CD14-positive monocyte (primary cell): ENCODE results near the gene YWHAB. TPM values are rescaled to one million over a fixed set of nuclear protein-coding genes. Genes with fewer than 3 reads are reported as not detected.

ENCODE experiments used
- DNase-seq, 3 donors: peaks; one replicate each; pipeline ENCODE4 v3.0.0-alpha.2; 2011 to 2022
- H2AFZ ChIP-seq: 2 replicates; pipeline ENCODE4 v1.6.0; 2012; ENCODE audit warnings: mild to moderate bottlenecking, low read depth, low read length, inconsistent platforms; ENCODE audit not compliant: insufficient read depth, poor library complexity, severe bottlenecking
- H3K27ac ChIP-seq, 2 donors: 1 replicate in 1 of 2; 2 replicates in 1 of 2; pipeline ENCODE4 v1.5.1; 2012 to 2013; ENCODE audit warnings: low read length in 2 of 2, control low read depth in 1 of 2, inconsistent platforms in 1 of 2, low read depth in 1 of 2, mild to moderate bottlenecking in 1 of 2
- H3K27me3 ChIP-seq, 2 donors: one replicate each; pipeline versions ENCODE4 v1.6.0 to v1.6.1; 2011 to 2013; ENCODE audit warnings: low read length in 2 of 2; ENCODE audit not compliant: control insufficient read depth in 2 of 2, insufficient read depth in 2 of 2
- H3K36me3 ChIP-seq, 2 donors: replicated peaks in 1 of 2; 1 replicate in 1 of 2; 2 replicates in 1 of 2; pipeline versions ENCODE4 v1.5.1 to v1.6.1; 2012 to 2013; ENCODE audit warnings: low read length in 2 of 2, control low read depth in 1 of 2, inconsistent platforms in 1 of 2, mild to moderate bottlenecking in 1 of 2; ENCODE audit not compliant: insufficient read depth in 2 of 2, control insufficient read depth in 1 of 2
- H3K4me1 ChIP-seq, 2 donors: 1 replicate in 1 of 2; 2 replicates in 1 of 2; pipeline versions ENCODE4 v1.5.1 to v1.6.1; 2012 to 2013; ENCODE audit warnings: low read length in 2 of 2, control low read depth in 1 of 2, inconsistent platforms in 1 of 2, mild to moderate bottlenecking in 1 of 2, moderate library complexity in 1 of 2; ENCODE audit not compliant: insufficient read depth in 2 of 2, control insufficient read depth in 1 of 2
- H3K4me2 ChIP-seq: replicated peaks from 2 replicates; pipeline ENCODE3; 2012; ENCODE audit warnings: low read length, moderate library complexity, mild to moderate bottlenecking; ENCODE audit not compliant: poor library complexity, severe bottlenecking; ENCODE audit errors: extremely low read depth
- H3K4me3 ChIP-seq, 3 experiments: fragments of 200-600 bp in 1 of 3; sonication (generic) in 1 of 3; replicated peaks in 1 of 3; 1 replicate in 2 of 3; 2 replicates in 1 of 3; pipeline ENCODE4 v1.5.1; 2011 to 2013; ENCODE audit warnings: low read length in 3 of 3, mild to moderate bottlenecking in 3 of 3, control low read depth in 2 of 3, low read depth in 2 of 3, inconsistent platforms in 1 of 3, moderate library complexity in 1 of 3
- H3K79me2 ChIP-seq: 2 replicates; pipeline ENCODE4 v1.6.0; 2012; ENCODE audit warnings: mild to moderate bottlenecking, control low read depth, inconsistent platforms, low read length, moderate library complexity; ENCODE audit not compliant: insufficient read depth
- H3K9ac ChIP-seq: 2 replicates; pipeline ENCODE4 v1.6.0; 2017; ENCODE audit warnings: low read length, mild to moderate bottlenecking; ENCODE audit not compliant: insufficient read depth, poor library complexity, severe bottlenecking
- H3K9me3 ChIP-seq, 2 donors: replicated peaks in 1 of 2; 1 replicate in 1 of 2; 2 replicates in 1 of 2; pipeline versions ENCODE4 v1.5.1 to v1.6.1; 2012 to 2013; ENCODE audit warnings: low read length in 2 of 2, control low read depth in 1 of 2; ENCODE audit not compliant: control insufficient read depth in 1 of 2, insufficient read depth in 1 of 2
- H4K20me1 ChIP-seq: 2 replicates; pipeline ENCODE4 v1.6.0; 2012; ENCODE audit warnings: mild to moderate bottlenecking, low read length, control low read depth, moderate library complexity; ENCODE audit not compliant: insufficient read depth
- H3K27ac Mint-ChIP-seq, 7 donors: one replicate each; pipeline ENCODE4 v1.8.0; 2020; ENCODE audit warnings: mild to moderate bottlenecking in 7 of 7, mixed read lengths in 7 of 7, moderate library complexity in 6 of 7, inconsistent platforms in 2 of 7
- H3K27me3 Mint-ChIP-seq, 3 donors: one replicate each; pipeline ENCODE4 v1.8.0; 2021 to 2022; ENCODE audit warnings: low read depth in 3 of 3, mild to moderate bottlenecking in 3 of 3, mixed read lengths in 3 of 3, moderate library complexity in 3 of 3, inconsistent platforms in 1 of 3
- H3K36me3 Mint-ChIP-seq, 2 donors: one replicate each; pipeline ENCODE4 v1.8.0; 2020; ENCODE audit warnings: mixed read lengths in 2 of 2, inconsistent platforms in 1 of 2, mild to moderate bottlenecking in 1 of 2
- H3K4me1 Mint-ChIP-seq: one replicate; pipeline ENCODE4 v1.8.0; 2020; ENCODE audit warnings: mild to moderate bottlenecking, mixed read lengths
- H3K4me3 Mint-ChIP-seq, 2 donors: one replicate each; pipeline ENCODE4 v1.8.0; 2020; ENCODE audit warnings: mild to moderate bottlenecking in 2 of 2, mixed read lengths in 2 of 2, moderate library complexity in 1 of 2
- H3K9me3 Mint-ChIP-seq, 7 donors: one replicate each; pipeline ENCODE4 v1.8.0; 2020 to 2022; ENCODE audit warnings: mixed read lengths in 7 of 7, mild to moderate bottlenecking in 6 of 7, moderate library complexity in 6 of 7, inconsistent platforms in 2 of 7
- WGBS: methylation state at CpG from one replicate; pipeline ENCODE4 v1.1.5; 2013; ENCODE audit warnings: missing lambda C conversion rate; ENCODE audit not compliant: insufficient coverage; 5-methylcytosine and 5-hydroxymethylcytosine counted together
- intact Hi-C, 2 donors: fragments of 100-400 bp; cut with micrococcal nuclease; formaldehyde crosslinking; loops; one replicate each; pipeline versions ENCODE4 v1.15.0 to v1.15.1; 2023
- polyA plus RNA-seq, 3 donors: library from polyadenylated mRNA; depleted of rRNA in 1 of 3; unstranded in 2 of 3; stranded (reverse) in 1 of 3; fragments of 300-500 nt in 2 of 3; fragments of >200 nt in 1 of 3; fragmentation: Illumina TruSeq in 2 of 3; gene quantifications; 1 replicate in 2 of 3; 2 replicates in 1 of 3; pipeline ENCODE4 v1.2.3, GENCODE V29; 2012 to 2021
- TF ChIP-seq, protein P1 (sequence below): fragments of 200-600 bp; IDR thresholded peaks from one replicate; pipeline ENCODE4 v1.8.0; 2022; ENCODE audit warnings: antibody characterized with exemption, mild to moderate bottlenecking

YWHAB gene
- polyA plus RNA-seq, 3 donors, result 126 to 654 (median 504) TPM

DNA sequence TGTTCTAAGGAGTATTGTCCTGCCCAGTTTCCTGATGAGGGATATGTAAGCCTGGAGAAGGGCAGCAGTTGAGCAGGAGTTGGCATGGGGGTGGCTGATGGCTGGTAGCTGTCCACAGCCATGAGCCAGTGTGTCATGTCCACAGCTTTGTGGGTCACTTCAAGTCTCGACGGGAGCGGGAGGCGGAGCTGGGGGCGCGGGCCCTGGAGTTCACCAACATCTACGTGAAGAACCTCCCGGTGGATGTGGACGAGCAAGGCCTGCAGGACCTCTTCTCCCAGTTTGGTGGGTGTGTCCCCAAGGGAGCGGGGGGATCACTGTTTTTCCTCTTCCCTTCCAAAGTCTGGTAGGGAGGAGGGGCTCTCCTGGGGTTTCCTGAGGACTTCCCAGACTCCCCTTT lies 33.3 kb downstream of the YWHAB start:
- H3K27me3 ChIP-seq, result no peaks in the 10 kb centered on the region
- no peaks in the 10 kb centered on the region for H4K20me1 ChIP-seq
- Mint-ChIP-seq H3K36me3 (peaks cover 31 to 53% of the 10 kb centered on the region in 2 donors), H3K4me3 (no peak overlapping the region), H3K27me3 (peaks cover 0 to 4% (median 0%) of the 10 kb centered on the region in 3 donors), H3K27ac (peak overlapping the region in 1 of 7 donors; percentile 12), H3K4me1 (no peaks in the 10 kb centered on the region), H3K9me3 (no peaks in the 10 kb centered on the region)
- intact Hi-C loops, result no loop called here
- no peak overlapping the region for H2AFZ ChIP-seq
- H3K4me1 ChIP-seq, result no peaks in the 10 kb centered on the region
- peaks cover 8 to 21% of the 10 kb centered on the region in 2 donors for H3K36me3 ChIP-seq
- no peak overlapping the region for H3K9ac ChIP-seq
- TF ChIP-seq, protein P1, sequence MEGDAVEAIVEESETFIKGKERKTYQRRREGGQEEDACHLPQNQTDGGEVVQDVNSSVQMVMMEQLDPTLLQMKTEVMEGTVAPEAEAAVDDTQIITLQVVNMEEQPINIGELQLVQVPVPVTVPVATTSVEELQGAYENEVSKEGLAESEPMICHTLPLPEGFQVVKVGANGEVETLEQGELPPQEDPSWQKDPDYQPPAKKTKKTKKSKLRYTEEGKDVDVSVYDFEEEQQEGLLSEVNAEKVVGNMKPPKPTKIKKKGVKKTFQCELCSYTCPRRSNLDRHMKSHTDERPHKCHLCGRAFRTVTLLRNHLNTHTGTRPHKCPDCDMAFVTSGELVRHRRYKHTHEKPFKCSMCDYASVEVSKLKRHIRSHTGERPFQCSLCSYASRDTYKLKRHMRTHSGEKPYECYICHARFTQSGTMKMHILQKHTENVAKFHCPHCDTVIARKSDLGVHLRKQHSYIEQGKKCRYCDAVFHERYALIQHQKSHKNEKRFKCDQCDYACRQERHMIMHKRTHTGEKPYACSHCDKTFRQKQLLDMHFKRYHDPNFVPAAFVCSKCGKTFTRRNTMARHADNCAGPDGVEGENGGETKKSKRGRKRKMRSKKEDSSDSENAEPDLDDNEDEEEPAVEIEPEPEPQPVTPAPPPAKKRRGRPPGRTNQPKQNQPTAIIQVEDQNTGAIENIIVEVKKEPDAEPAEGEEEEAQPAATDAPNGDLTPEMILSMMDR, result no peak
- H3K4me3 ChIP-seq, result no peak overlapping the region
- H3K9me3 ChIP-seq, result no peaks in the 10 kb centered on the region
- no peak overlapping the region for H3K4me2 ChIP-seq
- H3K79me2 ChIP-seq, result no peaks in the 10 kb centered on the region
- no peak for DNase-seq
- 100% methylated on average over 8 of the region's 10 CpGs for WGBS
- no peak overlapping the region for H3K27ac ChIP-seq

DNA sequence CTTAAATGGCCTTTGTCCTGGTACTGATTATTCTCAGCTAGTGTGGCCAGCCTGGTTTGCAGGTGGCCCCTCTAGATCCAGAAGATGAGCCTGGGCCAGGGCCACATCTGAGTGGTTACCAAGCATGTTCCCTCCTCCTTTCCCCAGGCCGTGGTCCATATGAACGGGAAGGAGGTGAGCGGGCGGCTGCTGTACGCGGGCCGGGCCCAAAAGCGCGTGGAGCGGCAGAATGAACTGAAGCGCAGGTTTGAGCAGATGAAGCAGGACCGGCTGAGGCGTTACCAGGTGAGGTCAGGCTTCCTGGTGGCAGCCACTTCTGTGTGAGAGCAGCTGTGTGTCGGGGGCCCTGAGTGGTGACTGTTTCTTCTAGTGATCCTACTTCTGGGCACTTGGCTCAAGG lies 35.9 kb downstream of the YWHAB start:
- Mint-ChIP-seq H3K9me3 (no peaks in the 10 kb centered on the region), H3K27ac (peak overlapping the region in 1 of 7 donors; percentile 2), H3K36me3 (peaks cover 39 to 57% of the 10 kb centered on the region in 2 donors), H3K27me3 (peaks cover 0 to 4% (median 0%) of the 10 kb centered on the region in 3 donors), H3K4me1 (no peaks in the 10 kb centered on the region), H3K4me3 (no peak overlapping the region)
- Histone ChIP-seq H3K27ac (no peak overlapping the region), H3K9ac (no peak overlapping the region), H3K4me1 (no peaks in the 10 kb centered on the region), H3K4me3 (no peak overlapping the region), H3K27me3 (no peaks in the 10 kb centered on the region), H3K79me2 (no peaks in the 10 kb centered on the region), H3K4me2 (no peak overlapping the region), H3K9me3 (no peaks in the 10 kb centered on the region), H4K20me1 (no peaks in the 10 kb centered on the region), H2AFZ (no peak overlapping the region), H3K36me3 (peaks cover 13 to 29% of the 10 kb centered on the region in 2 donors)
- WGBS, result 99% methylated on average over 14 of the region's 14 CpGs
- intact Hi-C loops, result no loop called here
- TF ChIP-seq, protein P1, result no peak
- DNase-seq, result no peak
